GM21737 (cell line): ENCODE measurements around the gene NDE1.

Experiments
- ATAC-seq: cut with Tn5 transposase; IDR thresholded peaks from one replicate; pipeline ENCODE4 v1.9.1; 2021; ENCODE audit warnings: mild to moderate bottlenecking, moderate library complexity; ENCODE audit not compliant: unreplicated experiment

NDE1 gene

DNA sequence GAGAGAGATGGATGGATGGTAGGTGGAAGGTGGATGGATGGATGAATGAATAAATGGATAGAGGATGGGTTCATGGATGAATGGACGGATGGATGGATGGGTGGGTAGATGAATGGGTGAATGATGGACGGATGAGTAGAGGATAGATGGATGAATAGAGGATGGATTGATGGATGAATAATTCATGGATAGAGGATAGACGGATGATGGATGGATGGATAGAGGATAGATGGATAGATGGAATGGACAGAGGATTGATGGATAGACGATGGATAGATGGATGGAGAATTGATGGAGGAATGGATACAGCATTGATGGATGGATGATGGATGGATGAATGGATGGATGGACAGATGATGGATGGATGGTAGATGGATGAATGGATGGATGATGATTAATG, 115.1 kb downstream of the NDE1 start:
- no peak for ATAC-seq

DNA sequence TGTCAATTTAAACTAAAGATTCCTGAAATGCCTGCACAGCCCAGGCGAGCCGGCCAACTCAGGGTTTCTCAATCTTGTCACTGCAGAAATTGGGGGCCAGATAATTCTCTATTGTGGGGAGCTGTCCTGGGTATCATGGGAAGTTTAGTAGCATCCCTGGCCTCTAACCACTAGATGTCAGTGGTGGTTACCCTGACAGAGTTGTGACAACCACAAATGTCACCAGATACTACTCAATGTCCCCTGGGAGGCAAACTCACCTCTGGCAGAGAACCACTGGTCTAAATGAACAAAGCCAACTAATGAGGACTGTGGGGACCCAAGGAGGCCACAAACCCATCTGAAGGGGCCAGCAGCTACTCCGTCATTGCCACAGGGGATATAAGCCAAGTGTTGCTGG, 115.8 kb downstream of the NDE1 start:
- peak; percentile 76 for ATAC-seq

DNA sequence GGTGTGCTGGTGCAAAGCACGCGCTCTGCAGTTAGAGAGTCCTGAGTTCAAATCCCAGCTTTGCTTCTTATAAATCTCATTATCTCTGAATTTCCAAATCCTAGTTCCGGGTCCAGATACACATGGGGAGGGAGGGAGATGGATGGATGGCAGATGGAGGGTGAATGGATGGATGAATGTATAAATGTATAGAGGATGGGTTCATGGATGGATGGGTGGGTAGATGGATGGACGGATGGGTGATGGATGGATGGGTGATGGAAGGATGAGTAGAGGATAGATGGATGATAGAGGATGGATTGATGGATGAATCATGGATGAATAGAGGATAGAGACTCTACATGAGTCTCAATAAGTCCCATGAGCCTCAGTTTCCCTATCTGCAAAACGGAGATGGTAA, 116.9 kb downstream of the NDE1 start:
- no peak for ATAC-seq

DNA sequence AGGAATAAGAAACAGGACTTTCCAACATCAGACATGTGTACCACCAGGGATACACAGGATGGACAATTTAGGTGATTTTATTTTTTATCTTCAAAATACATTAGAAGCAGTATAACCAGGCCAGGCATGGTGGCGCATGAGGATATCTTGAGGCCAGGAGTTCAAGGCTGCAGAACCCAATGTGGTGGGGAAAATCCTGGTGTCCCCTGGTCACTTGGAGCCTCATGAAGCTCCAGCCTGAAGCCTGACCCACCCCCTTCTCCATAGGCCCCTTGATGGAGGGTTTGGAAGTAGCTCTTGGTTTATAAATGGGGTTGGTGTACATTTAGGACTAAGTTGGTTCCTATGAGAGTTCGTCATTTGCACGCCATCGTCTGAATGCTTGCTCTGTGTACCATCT, 118.2 kb downstream of the NDE1 start:
- no peak for ATAC-seq

DNA sequence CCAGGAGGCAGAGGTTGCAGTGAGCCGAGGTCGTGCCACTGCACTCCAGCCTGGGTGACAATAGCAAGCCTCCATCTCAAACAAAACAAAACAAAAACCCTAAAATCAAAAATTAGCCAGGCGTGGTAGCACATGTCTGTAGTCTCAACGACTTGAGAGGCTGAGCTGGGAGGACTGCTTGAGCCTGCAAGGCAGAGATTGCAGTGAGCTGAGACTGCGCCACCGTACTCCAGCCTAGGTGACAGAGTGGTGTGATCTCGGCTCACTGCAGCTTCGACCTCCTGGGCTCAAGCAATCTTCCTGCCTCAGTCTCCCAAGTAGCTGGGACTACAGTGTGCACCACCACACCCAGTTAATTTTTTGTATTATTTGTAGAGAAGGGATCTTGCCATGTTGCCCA, 119.2 kb downstream of the NDE1 start:
- no peak for ATAC-seq

DNA sequence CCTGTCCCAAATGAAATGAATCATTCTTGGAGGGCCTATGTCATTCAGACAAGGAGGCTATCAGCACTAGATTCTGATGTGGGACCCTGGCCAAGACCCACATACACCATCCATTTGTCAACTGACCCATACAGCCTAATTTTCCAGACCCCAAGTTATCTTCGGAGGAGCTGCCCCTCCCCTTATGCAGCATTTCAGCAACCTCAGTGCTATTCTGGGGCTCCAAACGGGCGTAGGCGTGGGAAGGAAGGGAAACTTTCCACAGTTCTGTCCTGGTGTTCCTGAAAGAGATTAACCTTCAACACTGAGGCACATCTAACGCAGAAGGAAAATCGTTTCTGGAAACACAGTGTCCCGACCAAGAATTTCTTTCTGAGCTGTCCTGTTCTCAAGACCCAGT, 120.1 kb downstream of the NDE1 start:
- no peak for ATAC-seq

DNA sequence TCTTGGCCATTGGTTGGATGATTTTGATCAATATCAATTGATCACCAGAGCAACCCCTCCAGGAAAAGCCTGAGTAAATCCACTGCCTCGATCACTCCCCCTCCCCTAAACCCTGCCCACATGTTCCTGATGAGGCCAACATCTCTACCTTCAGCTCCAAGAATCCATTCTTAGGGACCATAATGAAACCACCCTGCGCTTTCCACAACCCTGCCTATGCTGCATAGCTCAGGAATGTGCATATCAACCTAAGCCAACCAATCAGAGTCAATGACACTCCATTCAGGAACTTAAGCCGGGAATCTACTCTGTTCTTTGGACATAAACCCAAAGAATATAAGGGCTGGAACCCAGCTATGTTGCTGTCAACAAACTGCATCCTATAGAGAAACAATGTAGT, 120.5 kb downstream of the NDE1 start:
- no peak for ATAC-seq

DNA sequence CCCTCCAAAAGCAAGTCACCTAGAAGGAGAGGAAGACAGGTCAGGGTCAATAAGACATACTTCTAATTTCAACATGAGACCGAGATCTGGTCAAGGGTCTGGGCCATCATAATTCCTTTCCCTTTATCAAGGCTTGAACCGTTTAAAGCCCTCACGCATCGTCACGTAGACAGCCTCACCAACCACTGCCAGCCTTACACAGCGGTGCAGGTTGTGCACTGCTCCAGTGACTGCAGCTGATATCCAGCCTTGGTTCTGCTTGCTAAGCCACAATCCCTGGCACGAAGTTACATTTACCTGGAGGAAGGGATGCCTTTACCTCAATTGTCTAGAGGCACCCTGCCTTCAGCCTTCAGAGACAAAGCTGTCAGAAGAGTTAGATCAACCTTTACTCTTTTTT, 121.6 kb downstream of the NDE1 start:
- ATAC-seq: no peak

DNA sequence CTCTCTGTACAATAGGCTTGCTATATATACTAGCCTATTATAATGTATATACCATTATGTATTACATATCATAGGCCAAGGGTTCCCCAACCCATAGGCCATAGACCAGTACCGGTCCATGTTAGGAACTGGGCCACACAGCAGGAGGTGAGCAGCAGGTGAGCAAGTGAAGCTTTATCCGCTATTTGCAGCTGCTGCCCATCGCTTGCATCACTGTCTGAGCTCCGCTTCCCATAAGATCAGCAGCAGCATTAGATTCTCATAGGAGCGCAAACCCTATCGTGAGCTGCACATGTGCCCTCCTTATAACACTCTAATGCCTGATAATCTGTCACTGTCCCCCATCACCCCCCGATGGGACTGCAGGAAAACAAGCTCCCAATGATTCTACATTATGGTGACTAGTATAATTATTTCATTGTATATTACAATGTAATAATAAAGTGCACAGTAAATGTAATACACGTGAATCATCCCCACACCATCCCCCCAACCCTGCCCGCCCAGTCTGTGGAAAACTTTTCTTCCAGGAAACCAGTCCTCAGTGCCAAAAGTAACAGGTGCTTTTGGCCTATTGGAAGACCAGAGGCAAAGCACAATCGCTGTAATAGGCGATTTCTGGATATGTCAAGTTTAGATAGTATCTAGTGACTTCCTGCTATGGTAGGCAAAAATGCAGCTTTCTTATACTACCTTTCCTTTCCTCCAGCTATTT, 122.7 kb downstream of the NDE1 start:
- ATAC-seq: no peak

DNA sequence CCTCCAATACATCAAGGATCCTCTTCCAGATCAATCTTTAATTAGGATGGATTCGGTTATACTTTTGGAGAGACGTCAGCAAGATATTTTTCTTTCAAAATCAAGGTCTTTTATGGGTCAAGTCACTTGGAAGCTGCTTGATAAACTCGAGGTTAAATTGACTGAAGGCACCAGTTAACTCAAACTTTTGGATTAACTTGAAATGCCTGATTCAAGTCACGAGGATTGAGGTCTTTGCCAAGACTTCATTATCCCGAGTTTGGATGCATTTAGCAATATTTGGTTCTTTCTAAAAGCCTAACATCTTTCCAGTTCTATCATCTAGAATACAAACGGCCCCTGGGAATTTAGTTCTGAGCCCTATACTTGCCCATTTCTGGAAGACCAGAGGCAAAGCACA, 123.9 kb downstream of the NDE1 start:
- no peak for ATAC-seq

DNA sequence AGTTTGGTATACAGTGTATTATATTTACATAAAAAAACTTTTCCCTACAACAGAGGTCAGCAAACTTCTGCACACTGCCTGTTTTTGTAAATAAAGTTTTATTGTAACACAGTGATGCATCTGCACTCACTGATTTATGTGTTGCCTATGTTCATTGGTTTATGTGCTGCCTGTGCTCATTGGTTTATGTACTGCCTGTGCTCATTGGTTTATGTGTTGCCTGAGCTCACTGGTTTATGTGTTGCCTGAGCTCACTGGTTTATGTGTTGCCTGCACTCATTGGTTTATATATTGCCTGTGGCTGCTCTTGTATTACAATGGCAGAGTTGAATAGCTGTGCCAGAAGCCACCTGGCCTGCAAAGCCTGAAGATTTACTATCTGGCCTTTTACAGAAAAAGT, 125.2 kb downstream of the NDE1 start:
- no peak for ATAC-seq

DNA sequence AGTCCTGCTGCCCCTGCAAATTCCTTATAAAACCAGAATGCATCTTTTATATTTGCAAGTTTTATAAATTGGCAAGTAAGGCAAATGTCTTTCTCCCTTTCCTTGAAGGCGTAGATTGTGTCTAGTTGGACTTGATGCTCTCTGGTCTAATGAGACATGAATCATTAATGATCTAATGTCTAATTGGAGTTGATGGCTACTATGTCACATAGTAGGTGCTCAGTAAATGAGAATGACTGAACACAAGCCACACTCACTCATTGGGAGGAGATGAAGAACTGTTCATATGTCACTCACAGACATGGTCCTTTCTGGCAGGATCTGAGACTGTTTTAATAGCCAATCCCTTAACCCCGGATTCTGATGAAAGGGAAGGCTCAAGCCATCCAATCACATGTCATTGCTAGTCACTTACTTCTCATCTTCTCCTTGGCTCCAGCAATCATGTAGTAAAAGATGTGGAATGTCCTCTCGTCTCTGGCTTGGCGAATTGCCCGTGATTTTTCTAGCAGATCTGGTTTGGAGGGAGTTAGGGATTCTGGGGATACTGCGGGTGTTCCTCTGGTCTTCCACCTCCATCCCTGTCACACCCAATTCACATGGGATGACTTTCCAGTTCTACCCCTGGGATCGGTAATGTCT, 125.7 kb downstream of the NDE1 start:
- no peak for ATAC-seq
